Spleen (tissue), 7 donors: ENCODE results near the gene CCDC106.

Source experiments
- POLR2A ChIP-seq, 3 donors: fragments of 450-650 bp; IDR thresholded peaks; one replicate each; pipeline ENCODE4 v1.5.1; 2017; ENCODE audit warnings: antibody characterized with exemption in 3 of 3, mild to moderate bottlenecking in 1 of 3
- POLR2AphosphoS5 ChIP-seq, 3 donors: sonication (generic); formaldehyde crosslinking; IDR thresholded peaks; one replicate each; pipeline ENCODE4 v1.5.1; 2017; ENCODE audit warnings: antibody characterized with exemption in 3 of 3
- TF ChIP-seq, protein P1 (sequence below), 11 experiments: fragments of 200-600 bp in 7 of 11; fragments of 450-650 bp in 4 of 11; sonication (generic) in 4 of 11; IDR thresholded peaks in 8 of 11; conservative IDR thresholded peaks in 3 of 11; 1 replicate in 7 of 11; 2 replicates in 4 of 11; pipeline versions ENCODE4 v1.4.0 to v1.8.0; 2016 to 2021; ENCODE audit warnings: antibody characterized with exemption in 11 of 11, inconsistent platforms in 4 of 11, mild to moderate bottlenecking in 1 of 11
- donor health status: DM: no; HTN: no; CAD: no; lungs with moderate emphysema.
- donor health status: DM: no; HTN: no; CAD: no.
- donor health status: DM: no; HTN: no; CAD: no.

DNA sequence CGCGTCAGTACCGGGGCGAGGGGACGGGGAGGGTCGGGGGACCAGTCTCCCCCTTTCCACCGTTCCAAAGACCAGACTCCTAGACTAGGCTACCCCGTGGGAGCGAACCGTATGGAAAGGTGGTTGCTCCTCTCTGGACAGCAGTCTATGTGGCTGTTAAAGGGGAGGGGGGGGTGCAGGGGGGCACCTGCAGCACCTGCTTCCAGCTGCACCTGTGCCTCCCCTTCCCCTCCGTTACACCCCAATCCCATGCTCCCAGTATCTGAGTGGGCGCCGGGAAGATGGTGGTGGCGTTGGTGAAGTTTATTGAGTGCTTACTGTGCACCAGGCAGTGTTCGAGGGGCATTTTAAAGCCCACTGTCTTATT, 47.4 kb upstream of the CCDC106 start:
- TF ChIP-seq POLR2A (IDR thresholded peaks at IDR 0.05): no peak
- TF ChIP-seq, protein P1, sequence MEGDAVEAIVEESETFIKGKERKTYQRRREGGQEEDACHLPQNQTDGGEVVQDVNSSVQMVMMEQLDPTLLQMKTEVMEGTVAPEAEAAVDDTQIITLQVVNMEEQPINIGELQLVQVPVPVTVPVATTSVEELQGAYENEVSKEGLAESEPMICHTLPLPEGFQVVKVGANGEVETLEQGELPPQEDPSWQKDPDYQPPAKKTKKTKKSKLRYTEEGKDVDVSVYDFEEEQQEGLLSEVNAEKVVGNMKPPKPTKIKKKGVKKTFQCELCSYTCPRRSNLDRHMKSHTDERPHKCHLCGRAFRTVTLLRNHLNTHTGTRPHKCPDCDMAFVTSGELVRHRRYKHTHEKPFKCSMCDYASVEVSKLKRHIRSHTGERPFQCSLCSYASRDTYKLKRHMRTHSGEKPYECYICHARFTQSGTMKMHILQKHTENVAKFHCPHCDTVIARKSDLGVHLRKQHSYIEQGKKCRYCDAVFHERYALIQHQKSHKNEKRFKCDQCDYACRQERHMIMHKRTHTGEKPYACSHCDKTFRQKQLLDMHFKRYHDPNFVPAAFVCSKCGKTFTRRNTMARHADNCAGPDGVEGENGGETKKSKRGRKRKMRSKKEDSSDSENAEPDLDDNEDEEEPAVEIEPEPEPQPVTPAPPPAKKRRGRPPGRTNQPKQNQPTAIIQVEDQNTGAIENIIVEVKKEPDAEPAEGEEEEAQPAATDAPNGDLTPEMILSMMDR (IDR thresholded peaks at IDR 0.05 in 8 of 11, conservative IDR thresholded peaks at IDR 0.05 in 3 of 11): no peak
- TF ChIP-seq POLR2AphosphoS5 (IDR thresholded peaks at IDR 0.05): no peak
